Endothelial cell of umbilical vein (primary cell): ENCODE data around the gene MPEG1. TPM values are rescaled to one million over a fixed set of nuclear protein-coding genes. Genes with fewer than 3 reads are reported as not detected.

ENCODE experiments used
- BruUV-seq: library from RNA; stranded (reverse); fragments of 400-500 nt; replicated peaks from 2 replicates; lab custom pipeline; 2021; lab: Mats Ljungman, UMichigan
- CTCF ChIA-PET: fragments of 300-600, 350-600 bp; sonication (Branson Sonifier 250); formaldehyde crosslinking; loops from one replicate; lab custom pipeline; 2021; ENCODE audit warnings: antibody characterized with exemption, inconsistent platforms; lab: Charles Lee
- POLR2A ChIA-PET: fragments of 300-600, 350-600 bp; sonication (Branson Sonifier 250); formaldehyde crosslinking; loops from one replicate; lab custom pipeline; 2021; ENCODE audit warnings: antibody characterized with exemption, inconsistent platforms; lab: Charles Lee
- DNase-seq: peaks from one replicate; pipeline ENCODE4 v3.0.0-alpha.2; 2011; ENCODE audit warnings: low read depth, low spot score
- FAIRE-seq: peaks from 2 replicates; lab custom pipeline; 2011; peaks lifted over from hg19 to GRCh38; lab: Jason Lieb, UNC
- H2AFZ ChIP-seq: 2 replicates; pipeline ENCODE4 v1.6.0; 2012; ENCODE audit warnings: low read depth, low read length, control low read depth, inconsistent platforms
- H3K27ac ChIP-seq: 2 replicates; pipeline ENCODE4 v1.5.1; 2011; ENCODE audit warnings: low read depth, mild to moderate bottlenecking, control low read depth, low read length, moderate library complexity; ENCODE audit not compliant: insufficient read depth
- H3K27me3 ChIP-seq, 2 experiments: 2 replicates each; pipeline versions ENCODE4 v1.6.0 to v1.6.1; 2011; ENCODE audit warnings: low read length in 2 of 2, mixed read lengths in 1 of 2; ENCODE audit not compliant: control insufficient read depth in 2 of 2, insufficient read depth in 2 of 2
- H3K36me3 ChIP-seq, 2 experiments: 2 replicates in 1 of 2; 3 replicates in 1 of 2; pipeline ENCODE4 v1.5.1; 2011; ENCODE audit warnings: low read length in 2 of 2, mild to moderate bottlenecking in 1 of 2, moderate library complexity in 1 of 2; ENCODE audit not compliant: control insufficient read depth in 2 of 2, insufficient read depth in 2 of 2; ENCODE audit errors: extremely low read depth in 1 of 2
- H3K4me1 ChIP-seq: 3 replicates; pipeline ENCODE4 v1.5.1; 2011; ENCODE audit warnings: mild to moderate bottlenecking, low read length; ENCODE audit not compliant: control insufficient read depth, insufficient read depth; ENCODE audit errors: extremely low read depth
- H3K4me2 ChIP-seq: 2 replicates; pipeline ENCODE4 v1.6.1; 2011; ENCODE audit warnings: low read length, control low read depth, mixed read lengths; ENCODE audit not compliant: insufficient read depth
- H3K4me3 ChIP-seq, 3 experiments: fragments of 200-600 bp in 1 of 3; sonication (generic), shearing (Covaris generic) in 1 of 3; replicated peaks in 1 of 3; 2 replicates each; pipeline ENCODE4 v1.5.1; 2011 to 2016; ENCODE audit warnings: control low read depth in 3 of 3, low read length in 3 of 3, mild to moderate bottlenecking in 2 of 3, inconsistent platforms in 1 of 3, low read depth in 1 of 3, moderate library complexity in 1 of 3; ENCODE audit not compliant: insufficient read depth in 1 of 3
- H3K79me2 ChIP-seq: 2 replicates; pipeline ENCODE4 v1.6.0; 2012; ENCODE audit warnings: low read length, inconsistent platforms; ENCODE audit not compliant: control insufficient read depth, insufficient read depth
- H3K9ac ChIP-seq: replicated peaks from 2 replicates; pipeline ENCODE3; 2011; ENCODE audit warnings: low read length, control low read depth; ENCODE audit not compliant: insufficient read depth; ENCODE audit errors: extremely low read depth
- H3K9me1 ChIP-seq: replicated peaks from 3 replicates; pipeline ENCODE4 v1.6.0; 2011; ENCODE audit warnings: mild to moderate bottlenecking, low read length; ENCODE audit not compliant: control insufficient read depth, insufficient read depth; ENCODE audit errors: extremely low read depth
- H3K9me3 ChIP-seq: replicated peaks from 2 replicates; pipeline ENCODE4 v1.5.1; 2012; ENCODE audit warnings: low read length, inconsistent platforms; ENCODE audit not compliant: control insufficient read depth, insufficient read depth
- H4K20me1 ChIP-seq: replicated peaks from 2 replicates; pipeline ENCODE3; 2011; ENCODE audit warnings: mild to moderate bottlenecking, low read length; ENCODE audit not compliant: control insufficient read depth, insufficient read depth; ENCODE audit errors: extremely low read depth
- CTCF ChIP-seq, 2 donors: IDR thresholded peaks; 1 replicate in 1 of 2; 2 replicates in 1 of 2; pipeline ENCODE4 v1.5.1; 2011; ENCODE audit warnings: low read length in 2 of 2, mild to moderate bottlenecking in 2 of 2, moderate library complexity in 2 of 2, control low read depth in 1 of 2, inconsistent platforms in 1 of 2, low read depth in 1 of 2; ENCODE audit not compliant: insufficient read depth in 1 of 2; ENCODE audit errors: extremely low read depth in 1 of 2
- EZH2 ChIP-seq: IDR thresholded peaks from 2 replicates; pipeline ENCODE4 v1.6.1; 2012; ENCODE audit warnings: borderline replicate concordance, low read depth, mild to moderate bottlenecking, moderate library complexity, low read length, inconsistent platforms; ENCODE audit not compliant: severe bottlenecking
- FOS ChIP-seq: IDR thresholded peaks from 2 replicates; pipeline ENCODE4 v1.6.1; 2011; ENCODE audit warnings: mild to moderate bottlenecking, low read length, moderate library complexity, borderline replicate concordance; ENCODE audit not compliant: insufficient read depth
- GATA2 ChIP-seq: IDR thresholded peaks from 2 replicates; pipeline ENCODE4 v1.7.0; 2011; ENCODE audit warnings: low read depth, mild to moderate bottlenecking, moderate library complexity, mixed read lengths, low read length; ENCODE audit not compliant: insufficient read length, insufficient read depth
- JUN ChIP-seq: IDR thresholded peaks from 2 replicates; pipeline ENCODE4 v1.6.1; 2011; ENCODE audit warnings: borderline replicate concordance, low read depth; ENCODE audit not compliant: insufficient read length, insufficient read depth
- MYC ChIP-seq: IDR thresholded peaks from one replicate; pipeline ENCODE4 v1.6.1; 2011; ENCODE audit warnings: mild to moderate bottlenecking, low read depth, low read length
- POLR2A ChIP-seq: IDR thresholded peaks from 2 replicates; pipeline ENCODE4 v1.6.1; 2012; ENCODE audit warnings: low read depth, mild to moderate bottlenecking, control low read depth, low read length
- POLR2AphosphoS5 ChIP-seq: IDR thresholded peaks from 2 replicates; pipeline ENCODE4 v1.6.1; 2012; ENCODE audit warnings: low read depth, mild to moderate bottlenecking, control low read depth, low read length, moderate library complexity; ENCODE audit not compliant: insufficient read depth
- dilution Hi-C: fragments of 300-500 bp; cut with MboI; formaldehyde crosslinking; loops from one replicate; pipeline ENCODE4 v1.15.0; 2019; ENCODE audit warnings: low sequenced_read_pairs; ENCODE audit not compliant: extremely low pct_ligation_motif_present
- intact Hi-C: fragments of 100-400 bp; cut with micrococcal nuclease; formaldehyde crosslinking; loops from one replicate; pipeline ENCODE4 v1.10.0; 2022
- polyA plus RNA-seq, 4 experiments: library from polyadenylated mRNA; depleted of rRNA in 3 of 4; stranded (reverse) in 3 of 4; unstranded in 1 of 4; fragments of >200 nt; gene quantifications; 2 replicates each; pipeline versions ENCODE4 v1.2.1 to v1.2.3, GENCODE V29; 2011 to 2012; ENCODE audit warnings: missing spikeins in 1 of 4
- total RNA-seq: library from RNA; stranded (reverse); gene quantifications from 2 replicates; pipeline ENCODE4 v1.2.3, GENCODE V29; 2021
- TF ChIP-seq, protein P1 (sequence below): IDR thresholded peaks from 2 replicates; pipeline ENCODE4 v1.6.1; 2011; ENCODE audit not compliant: insufficient read depth, insufficient read length

The MPEG1 gene
- total and polyA plus RNA-seq, 2 donors (not counting 3 experiments of a cell fraction or from before 2014, with no cell fraction given): not detected

DNA sequence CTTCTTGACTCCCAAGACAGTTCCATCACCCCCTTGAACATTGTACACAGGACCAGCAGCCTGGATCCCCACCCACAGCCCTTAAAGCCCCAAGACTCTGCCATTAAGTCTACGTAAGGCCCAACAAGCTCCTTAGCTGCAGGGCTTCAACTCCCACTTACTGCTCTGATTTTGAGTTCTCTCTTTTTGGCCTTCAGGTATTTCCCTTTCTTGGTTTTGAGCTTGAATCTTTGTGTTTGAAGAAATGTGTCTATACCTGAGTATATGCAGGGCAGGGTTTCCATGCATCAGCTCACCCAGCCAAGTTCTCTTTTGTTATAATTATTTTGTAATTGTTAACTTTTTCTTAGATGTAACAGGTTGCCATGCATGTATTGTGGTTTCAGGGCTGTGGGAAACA is 10.4 kb upstream of the MPEG1 start:
- no peak for DNase-seq
- Histone ChIP-seq H3K36me3 (no peaks in the 10 kb centered on the region), H3K9me1 (no peaks in the 10 kb centered on the region), H3K27ac (no peak overlapping the region), H3K9me3 (no peaks in the 10 kb centered on the region), H3K9ac (no peak overlapping the region), H3K27me3 (no peaks in the 10 kb centered on the region), H4K20me1 (no peaks in the 10 kb centered on the region), H3K79me2 (no peaks in the 10 kb centered on the region), H3K4me1 (no peaks in the 10 kb centered on the region), H3K4me3 (no peak overlapping the region), H3K4me2 (no peak overlapping the region), H2AFZ (no peak overlapping the region)
- intact Hi-C loops: no loop called here
- dilution Hi-C loops: no loop called here
- no TSS peak for BruUV-seq
- no peak for FAIRE-seq
- ChIA-PET POLR2A (no interaction called here), CTCF (interaction anchor here (1.6 to 2.8 kb wide), 2 partner anchors 22 to 52 kb away, joined by 6 to 11 read pairs; partner anchors contain the start of gene DTX4)
- TF ChIP-seq POLR2A: no peak
- TF ChIP-seq CTCF (IDR thresholded peaks at IDR 0.05; ENCODE audit: extremely low read depth in 1 of 2, insufficient read depth in 1 of 2, low read depth in 1 of 2, low read length in 2 of 2): no peak
- no peak for TF ChIP-seq JUN
- no peak for TF ChIP-seq FOS
- no peak for TF ChIP-seq MYC
- TF ChIP-seq, protein P1, sequence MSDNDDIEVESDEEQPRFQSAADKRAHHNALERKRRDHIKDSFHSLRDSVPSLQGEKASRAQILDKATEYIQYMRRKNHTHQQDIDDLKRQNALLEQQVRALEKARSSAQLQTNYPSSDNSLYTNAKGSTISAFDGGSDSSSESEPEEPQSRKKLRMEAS: no peak
- no peak for TF ChIP-seq EZH2
- TF ChIP-seq POLR2AphosphoS5: no peak
- TF ChIP-seq GATA2: no peak
